ENCODE results near the gene TEX52. TPM values are rescaled to one million over a fixed set of nuclear protein-coding genes. Genes with fewer than 3 reads are reported as not detected.

Gene TEX52
- total and polyA plus RNA-seq, 2 donors (not counting 3 experiments of a cell fraction or from before 2014, with no cell fraction given) = not detected

- peak overlapping the region in 2 of 3 experiments; percentile 32 to 52 for H3K4me3 ChIP-seq (replicated peaks in 1 of 3; ENCODE audit: insufficient read depth in 1 of 3, low read depth in 1 of 3, low read length in 3 of 3)
- H2AFZ ChIP-seq (ENCODE audit: low read depth, low read length) = peak overlapping the region; percentile 92
- H4K20me1 ChIP-seq (replicated peaks; ENCODE audit: control insufficient read depth, extremely low read depth, insufficient read depth, low read length) = no peaks in the 10 kb centered on the region
- H3K79me2 ChIP-seq (ENCODE audit: control insufficient read depth, insufficient read depth, low read length) = peaks cover 17% of the 10 kb centered on the region
- dilution Hi-C loops (cut with MboI; ENCODE audit: extremely low pct_ligation_motif_present, low sequenced_read_pairs) (no loop called here), intact Hi-C loops (cut with micrococcal nuclease) (loop anchor here (1.0 kb wide), 3 partner anchors 13 to 74 kb away; partner anchors contain the start of genes FOXM1 and RHNO1)
- peaks cover 3% of the 10 kb centered on the region in 2 experiments for H3K36me3 ChIP-seq (ENCODE audit: control insufficient read depth in 2 of 2, extremely low read depth in 1 of 2, insufficient read depth in 2 of 2, low read length in 2 of 2)
- ChIA-PET POLR2A (interaction anchor here (1.3 kb wide), 2 partner anchors 13 to 145 kb away, joined by 4 to 5 read pairs; partner anchors contain the start of genes FOXM1 and RHNO1), CTCF (interaction anchor here (0.6 to 3.6 kb wide), 8 partner anchors 12 to 152 kb away, joined by 3 to 18 read pairs (median 6); partner anchors contain the start of genes FOXM1 and RHNO1)
- H3K4me2 ChIP-seq (ENCODE audit: insufficient read depth, low read length) = peak overlapping the region; percentile 68
- no peaks in the 10 kb centered on the region for H3K9me1 ChIP-seq (replicated peaks; ENCODE audit: control insufficient read depth, extremely low read depth, insufficient read depth, low read length)
- no peaks in the 10 kb centered on the region for H3K9me3 ChIP-seq (replicated peaks; ENCODE audit: control insufficient read depth, insufficient read depth, low read length)
- H3K27me3 ChIP-seq (ENCODE audit: control insufficient read depth in 2 of 2, insufficient read depth in 2 of 2, low read length in 2 of 2) = no peaks in the 10 kb centered on the region
- FAIRE-seq (no peak), DNase-seq (ENCODE audit: low read depth, low spot score) (no peak)
- peak overlapping the region; percentile 80 for H3K9ac ChIP-seq (replicated peaks; ENCODE audit: extremely low read depth, insufficient read depth, low read length)
- peak overlapping the region; percentile 59 for H3K27ac ChIP-seq (ENCODE audit: insufficient read depth, low read depth, low read length)
- peaks cover 11% of the 10 kb centered on the region for H3K4me1 ChIP-seq (ENCODE audit: control insufficient read depth, extremely low read depth, insufficient read depth, low read length)
- TF ChIP-seq FOS (IDR thresholded peaks at IDR 0.05; ENCODE audit: borderline replicate concordance, insufficient read depth, low read length) (no peak), POLR2A (IDR thresholded peaks at IDR 0.05; ENCODE audit: low read depth, low read length) (no peak), CTCF (IDR thresholded peaks at IDR 0.05; ENCODE audit: extremely low read depth in 1 of 2, insufficient read depth in 1 of 2, low read depth in 1 of 2, low read length in 2 of 2) (no peak)
- BruUV-seq (replicated peaks) = TSS peak; percentile 81
Observed at GRCh38 chr12:2890001-2890387, 33.2 kb upstream of the TEX52 start.

GRCh38 chr12:2886768-2887450, 30.1 kb upstream of the TEX52 start:
- FAIRE-seq (no peak), DNase-seq (ENCODE audit: low read depth, low spot score) (no peak)
- Histone ChIP-seq H3K79me2 (ENCODE audit: control insufficient read depth, insufficient read depth, low read length) (peaks cover 14% of the 10 kb centered on the region), H3K9me1 (replicated peaks; ENCODE audit: control insufficient read depth, extremely low read depth, insufficient read depth, low read length) (no peaks in the 10 kb centered on the region), H4K20me1 (replicated peaks; ENCODE audit: control insufficient read depth, extremely low read depth, insufficient read depth, low read length) (no peaks in the 10 kb centered on the region), H3K36me3 (ENCODE audit: control insufficient read depth in 2 of 2, extremely low read depth in 1 of 2, insufficient read depth in 2 of 2, low read length in 2 of 2) (peaks cover 3% of the 10 kb centered on the region in 2 experiments), H3K4me2 (ENCODE audit: insufficient read depth, low read length) (no peak overlapping the region), H3K4me3 (replicated peaks in 1 of 3; ENCODE audit: insufficient read depth in 1 of 3, low read depth in 1 of 3, low read length in 3 of 3) (no peak overlapping the region), H3K9me3 (replicated peaks; ENCODE audit: control insufficient read depth, insufficient read depth, low read length) (no peaks in the 10 kb centered on the region), H3K9ac (replicated peaks; ENCODE audit: extremely low read depth, insufficient read depth, low read length) (no peak overlapping the region), H3K27ac (ENCODE audit: insufficient read depth, low read depth, low read length) (no peak overlapping the region), H2AFZ (ENCODE audit: low read depth, low read length) (no peak overlapping the region), H3K27me3 (ENCODE audit: control insufficient read depth in 2 of 2, insufficient read depth in 2 of 2, low read length in 2 of 2) (no peaks in the 10 kb centered on the region), H3K4me1 (ENCODE audit: control insufficient read depth, extremely low read depth, insufficient read depth, low read length) (peaks cover 7% of the 10 kb centered on the region)
- ChIA-PET CTCF (interaction anchor here (0.7 to 5.5 kb wide), 6 partner anchors 9 to 568 kb away, joined by 3 to 91 read pairs (median 9); no protein-coding TSS in a partner anchor), POLR2A (interaction anchor here (0.6 kb wide), 1 partner anchor 74 kb away, joined by 3 read pairs; no protein-coding TSS in a partner anchor)
- BruUV-seq (replicated peaks) = no TSS peak
- dilution Hi-C loops (cut with MboI; ENCODE audit: extremely low pct_ligation_motif_present, low sequenced_read_pairs) (no loop called here), intact Hi-C loops (cut with micrococcal nuclease) (no loop called here)
- no peak for TF ChIP-seq MAX (IDR thresholded peaks at IDR 0.05; ENCODE audit: insufficient read depth, insufficient read length)
- TF ChIP-seq EZH2 (IDR thresholded peaks at IDR 0.05; ENCODE audit: borderline replicate concordance, low read depth, low read length, severe bottlenecking) = no peak
- TF ChIP-seq MYC (IDR thresholded peaks at IDR 0.05; ENCODE audit: low read depth, low read length) = no peak
- TF ChIP-seq POLR2A (IDR thresholded peaks at IDR 0.05; ENCODE audit: low read depth, low read length) = no peak
- TF ChIP-seq CTCF (IDR thresholded peaks at IDR 0.05; ENCODE audit: extremely low read depth in 1 of 2, insufficient read depth in 1 of 2, low read depth in 1 of 2, low read length in 2 of 2) = no peak
- no peak for TF ChIP-seq GATA2 (IDR thresholded peaks at IDR 0.05; ENCODE audit: insufficient read depth, insufficient read length, low read depth, low read length)
- TF ChIP-seq JUN (IDR thresholded peaks at IDR 0.05; ENCODE audit: borderline replicate concordance, insufficient read depth, insufficient read length, low read depth) = no peak
- no peak for TF ChIP-seq FOS (IDR thresholded peaks at IDR 0.05; ENCODE audit: borderline replicate concordance, insufficient read depth, low read length)
- TF ChIP-seq POLR2AphosphoS5 (IDR thresholded peaks at IDR 0.05; ENCODE audit: insufficient read depth, low read depth, low read length) = no peak

All from endothelial cell of umbilical vein (primary cell).